NT2/D1 (cell line): ENCODE results near the gene PLEKHG7.

Experiments
- YY1 ChIP-seq: IDR thresholded peaks from 2 replicates; pipeline ENCODE4 v1.6.1; 2011; ENCODE audit not compliant: insufficient read length, insufficient read depth
- ZNF274 ChIP-seq: IDR thresholded peaks from 2 replicates; pipeline ENCODE4 v1.6.1; 2011; ENCODE audit warnings: mild to moderate bottlenecking, low read depth, low read length

- TF ChIP-seq ZNF274 (no peak), YY1 (no peak)
Measured at GRCh38 chr12:92661269-92661668, 41.5 kb upstream of the PLEKHG7 start.
